HG02852 (cell line): Measurements from ENCODE around the gene IL32.

Experiments used
- ATAC-seq: cut with Tn5 transposase; IDR thresholded peaks from one replicate; pipeline ENCODE4 v1.9.1; 2021; ENCODE audit warnings: mild to moderate bottlenecking, moderate library complexity; ENCODE audit not compliant: unreplicated experiment

The IL32 gene, protein sequence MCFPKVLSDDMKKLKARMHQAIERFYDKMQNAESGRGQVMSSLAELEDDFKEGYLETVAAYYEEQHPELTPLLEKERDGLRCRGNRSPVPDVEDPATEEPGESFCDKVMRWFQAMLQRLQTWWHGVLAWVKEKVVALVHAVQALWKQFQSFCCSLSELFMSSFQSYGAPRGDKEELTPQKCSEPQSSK

DNA sequence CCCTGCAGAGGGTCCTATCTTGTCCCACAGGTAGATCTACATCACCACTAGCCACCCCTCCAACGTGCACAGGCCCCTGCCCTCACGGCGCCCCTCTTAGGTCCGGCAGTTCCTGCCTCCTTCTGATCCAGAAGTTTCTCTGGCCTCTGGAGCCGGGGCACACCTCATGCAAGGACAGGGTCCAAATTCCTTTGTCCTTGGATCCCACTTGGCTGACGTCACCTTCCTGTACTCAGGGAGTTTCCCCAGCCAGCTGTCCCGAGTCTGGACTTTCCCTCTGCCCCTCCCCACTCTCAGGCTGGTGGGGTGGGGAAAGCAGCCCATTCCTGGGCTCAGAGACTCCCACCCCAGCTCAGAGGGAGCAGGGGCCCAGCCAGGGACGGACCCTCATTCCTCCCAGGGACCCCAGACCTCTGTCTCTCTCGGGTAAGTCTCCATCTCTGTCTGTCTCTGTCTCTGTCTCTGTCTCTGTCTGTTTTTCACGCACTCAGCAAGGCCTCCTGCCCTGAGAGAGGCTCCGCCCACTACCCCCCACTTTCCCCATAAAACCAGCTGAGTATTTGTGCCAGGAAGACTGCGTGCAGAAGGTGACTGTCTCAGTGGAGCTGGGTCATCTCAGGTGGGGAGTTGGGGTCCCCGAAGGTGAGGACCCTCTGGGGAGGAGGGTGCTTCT lies at the start of gene IL32:
Gene IL32 (plus strand): TSS at position 572 of the 673 bp plus-strand sequence. CDS start 172 bp downstream, outside the sequence.
- no peak for ATAC-seq

DNA sequence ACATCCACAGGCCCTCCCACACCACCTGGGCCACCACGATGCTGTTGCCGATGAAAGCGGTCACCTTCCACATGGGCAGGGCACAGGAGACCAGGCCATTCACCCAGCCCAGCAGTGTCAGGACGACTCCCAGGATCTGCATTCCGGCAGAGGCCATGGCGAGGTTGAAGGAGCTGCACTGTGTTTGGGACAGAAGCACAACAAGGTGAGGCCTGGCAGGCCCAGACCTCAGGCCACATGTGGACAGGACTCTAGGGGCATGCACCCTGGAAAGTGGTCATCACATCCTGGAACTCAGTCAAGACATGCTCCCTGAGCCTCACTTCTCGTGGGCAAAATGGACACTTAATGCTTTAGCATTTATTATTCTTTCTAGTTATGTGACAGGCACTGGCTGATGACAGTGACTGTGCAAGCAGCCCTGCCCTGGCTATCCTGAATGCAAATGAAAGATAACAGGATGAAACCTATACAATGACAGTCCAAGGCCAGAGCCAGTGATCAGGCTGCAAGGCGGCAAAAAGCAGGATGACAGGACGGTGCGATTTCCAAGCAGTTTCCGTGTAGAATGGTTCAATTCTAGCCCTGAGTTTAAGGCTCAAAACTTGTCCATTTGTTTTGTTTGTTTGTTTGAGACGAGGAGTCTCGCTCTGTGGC lies 49.4 kb upstream of the IL32 start:
- ATAC-seq: no peak

DNA sequence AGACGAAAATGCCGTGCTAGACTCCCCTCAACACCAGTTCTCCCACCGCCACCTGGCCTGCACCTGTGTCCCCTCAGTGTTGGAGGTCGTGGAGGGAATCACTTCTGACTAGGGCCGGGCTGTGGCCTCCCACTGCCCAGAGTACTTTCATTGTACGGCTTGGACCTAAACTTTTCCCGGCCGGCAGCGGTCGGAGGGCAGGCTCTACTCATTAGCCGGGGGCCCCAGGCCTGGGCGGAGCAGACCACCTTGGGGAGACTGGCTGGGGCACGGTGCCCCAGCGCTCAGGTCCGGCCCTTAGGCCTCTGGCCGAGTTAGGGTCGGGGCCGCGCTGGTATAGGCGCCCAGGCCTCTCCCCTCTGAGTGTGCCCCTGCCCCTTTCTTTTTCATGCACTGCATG lies 48.1 kb upstream of the IL32 start:
- ATAC-seq: no peak

DNA sequence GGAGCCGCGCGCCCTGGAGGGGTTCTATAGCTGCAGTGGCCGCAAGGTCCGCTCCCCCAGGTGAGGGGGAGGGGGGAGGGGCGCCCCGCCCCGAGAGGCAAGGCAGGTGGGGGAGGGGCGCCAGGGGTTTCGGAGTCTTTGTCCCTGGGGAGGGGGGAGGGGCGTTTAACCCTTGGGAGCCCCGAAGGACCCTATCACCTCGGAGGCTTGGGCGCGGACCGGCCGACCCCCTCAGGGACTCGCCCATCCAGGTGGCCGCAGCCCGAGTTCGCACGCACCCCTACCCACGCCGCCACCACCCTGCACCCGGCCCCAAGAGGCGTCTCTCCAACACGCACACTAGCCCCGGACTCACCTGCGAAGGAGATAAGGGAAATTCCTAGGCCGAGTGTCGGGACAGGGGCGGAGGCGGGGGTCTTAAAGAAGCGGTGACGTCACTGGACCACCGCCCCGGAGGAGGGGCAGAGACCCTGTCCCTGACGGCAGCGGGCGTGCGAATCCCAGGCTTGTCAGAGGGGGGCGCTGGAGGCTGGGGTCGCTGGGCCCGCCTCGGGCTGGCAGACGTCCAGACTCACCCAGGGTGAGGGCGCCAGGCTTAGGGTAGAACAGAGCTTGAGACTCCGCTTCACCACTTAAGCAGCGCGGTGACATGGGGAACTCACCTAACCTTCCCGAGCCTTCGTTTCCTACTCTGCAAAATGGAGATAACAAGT lies 47.5 kb upstream of the IL32 start, which contains the start of gene CLDN6:
Gene CLDN6 (minus strand): TSS at position 390 of the 713 bp plus-strand sequence. CDS start 2,162 bp downstream, outside the sequence.
- ATAC-seq: no peak

DNA sequence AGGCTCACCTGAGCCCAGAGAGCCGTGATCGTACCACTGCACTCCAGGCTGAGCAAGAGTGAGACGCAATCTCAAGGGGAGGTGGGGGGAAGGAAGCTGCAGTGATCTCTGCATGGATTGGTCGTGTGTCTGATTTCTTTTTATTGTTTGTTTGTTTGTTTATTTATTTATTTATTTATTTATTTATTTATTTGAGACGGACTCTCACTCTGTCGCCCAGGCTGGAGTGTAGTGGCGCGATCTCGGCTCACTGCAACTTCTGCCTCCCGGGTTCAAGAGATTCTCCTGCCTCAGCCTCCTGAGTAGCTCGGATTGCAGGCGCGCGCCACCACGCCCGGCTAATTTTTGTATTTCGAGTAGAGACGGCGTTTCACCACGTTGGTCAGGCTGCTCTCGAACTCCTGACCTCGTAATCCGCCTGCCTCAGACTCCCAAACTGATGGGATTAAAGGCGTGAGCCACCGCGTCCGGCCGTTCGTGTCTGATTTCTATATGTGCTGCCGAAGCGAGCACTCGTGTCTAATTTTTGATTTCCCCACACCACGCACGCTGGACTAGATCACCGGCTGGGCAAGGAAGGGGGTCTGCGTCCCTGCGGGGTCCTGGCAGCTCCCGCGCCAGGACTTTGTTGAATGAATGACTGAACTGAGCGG lies 45.7 kb upstream of the IL32 start:
- ATAC-seq: no peak

DNA sequence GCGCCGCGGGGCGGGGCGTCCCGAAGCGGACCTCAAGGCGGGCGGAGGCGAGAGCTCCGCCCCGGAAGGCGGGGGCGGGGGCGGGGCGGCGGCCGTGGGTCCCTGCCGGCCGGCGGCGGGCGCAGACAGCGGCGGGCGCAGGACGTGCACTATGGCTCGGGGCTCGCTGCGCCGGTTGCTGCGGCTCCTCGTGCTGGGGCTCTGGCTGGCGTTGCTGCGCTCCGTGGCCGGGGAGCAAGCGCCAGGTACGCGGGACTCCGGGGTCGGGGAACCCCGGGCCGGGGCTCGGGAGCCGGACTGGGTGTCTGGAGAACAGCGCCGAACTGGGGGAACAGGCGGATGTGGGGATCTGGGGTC lies 45.2 kb upstream of the IL32 start, which contains the start of gene TNFRSF12A:
Gene TNFRSF12A (plus strand): TSS at position 122 of the 357 bp plus-strand sequence. CDS start 30 bp downstream, at position 152.
- no peak for ATAC-seq

DNA sequence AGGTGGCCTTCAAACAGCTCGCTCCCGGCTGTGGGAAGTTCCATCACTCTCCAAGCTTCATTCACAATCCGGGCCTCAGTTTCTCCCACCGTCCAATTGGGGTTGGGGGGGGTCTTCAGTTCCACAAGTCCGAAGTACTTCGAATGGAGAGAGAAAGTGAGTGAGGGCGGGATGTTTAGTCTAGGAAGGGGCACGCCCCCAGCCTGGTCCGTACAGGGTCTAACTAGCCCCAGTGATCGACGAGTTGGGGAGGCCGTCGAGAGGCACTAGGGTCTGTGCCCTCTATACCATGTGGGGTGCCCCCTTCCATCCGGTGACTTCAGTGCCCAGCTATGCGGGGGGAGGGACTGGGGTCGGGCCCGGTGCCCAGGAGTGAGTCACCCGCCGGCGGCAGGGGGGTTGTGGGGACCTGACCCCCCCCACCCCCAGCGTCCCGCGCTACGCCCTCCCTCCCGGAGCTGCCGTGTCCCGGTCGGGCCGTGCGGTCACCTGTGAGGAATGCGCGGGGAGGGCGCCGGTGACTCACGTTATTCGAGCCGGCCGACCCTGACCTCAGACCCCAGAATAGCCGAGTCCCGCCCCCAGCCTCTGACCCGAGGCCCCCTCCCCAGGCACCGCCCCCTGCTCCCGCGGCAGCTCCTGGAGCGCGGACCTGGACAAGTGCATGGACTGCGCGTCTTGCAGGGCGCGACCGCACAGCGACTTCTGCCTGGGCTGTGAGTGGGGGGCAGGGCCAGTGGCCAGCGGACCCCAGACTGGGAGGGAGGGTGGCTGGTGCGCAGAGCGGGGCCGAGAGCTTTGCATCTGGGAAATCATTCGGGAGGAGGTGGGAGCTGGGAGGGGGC lies 44.6 kb upstream of the IL32 start:
- ATAC-seq: no peak

DNA sequence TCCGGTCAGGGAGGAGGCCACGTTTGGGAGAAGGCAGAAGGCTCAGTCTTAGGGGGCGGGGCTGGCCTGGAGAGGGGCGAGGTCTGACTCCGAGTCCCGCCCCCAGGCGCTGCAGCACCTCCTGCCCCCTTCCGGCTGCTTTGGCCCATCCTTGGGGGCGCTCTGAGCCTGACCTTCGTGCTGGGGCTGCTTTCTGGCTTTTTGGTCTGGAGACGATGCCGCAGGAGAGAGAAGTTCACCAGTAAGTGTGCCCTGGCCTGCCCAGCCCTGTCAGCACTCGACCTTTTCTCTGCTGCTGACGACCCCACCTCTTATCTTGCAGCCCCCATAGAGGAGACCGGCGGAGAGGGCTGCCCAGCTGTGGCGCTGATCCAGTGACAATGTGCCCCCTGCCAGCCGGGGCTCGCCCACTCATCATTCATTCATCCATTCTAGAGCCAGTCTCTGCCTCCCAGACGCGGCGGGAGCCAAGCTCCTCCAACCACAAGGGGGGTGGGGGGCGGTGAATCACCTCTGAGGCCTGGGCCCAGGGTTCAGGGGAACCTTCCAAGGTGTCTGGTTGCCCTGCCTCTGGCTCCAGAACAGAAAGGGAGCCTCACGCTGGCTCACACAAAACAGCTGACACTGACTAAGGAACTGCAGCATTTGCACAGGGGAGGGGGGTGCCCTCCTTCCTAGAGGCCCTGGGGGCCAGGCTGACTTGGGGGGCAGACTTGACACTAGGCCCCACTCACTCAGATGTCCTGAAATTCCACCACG lies 43.8 kb upstream of the IL32 start:
- ATAC-seq: no peak

DNA sequence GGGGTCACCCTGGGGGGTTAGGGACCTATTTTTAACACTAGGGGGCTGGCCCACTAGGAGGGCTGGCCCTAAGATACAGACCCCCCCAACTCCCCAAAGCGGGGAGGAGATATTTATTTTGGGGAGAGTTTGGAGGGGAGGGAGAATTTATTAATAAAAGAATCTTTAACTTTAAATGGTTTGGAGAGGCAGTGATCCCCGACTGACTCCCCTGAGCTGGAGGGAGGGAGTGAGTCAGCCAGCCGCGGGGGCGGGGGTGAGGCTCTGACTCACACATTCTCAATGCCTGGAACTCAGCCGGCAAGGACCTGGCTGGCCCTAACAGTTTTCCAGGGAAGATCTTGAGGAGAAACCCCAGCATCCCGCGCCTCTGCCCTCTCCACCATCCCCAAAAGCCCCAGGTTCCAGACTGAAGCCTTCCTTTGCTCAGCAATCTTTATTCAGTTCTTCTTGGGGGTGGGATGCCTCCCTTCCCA lies 43.2 kb upstream of the IL32 start:
- no peak for ATAC-seq

DNA sequence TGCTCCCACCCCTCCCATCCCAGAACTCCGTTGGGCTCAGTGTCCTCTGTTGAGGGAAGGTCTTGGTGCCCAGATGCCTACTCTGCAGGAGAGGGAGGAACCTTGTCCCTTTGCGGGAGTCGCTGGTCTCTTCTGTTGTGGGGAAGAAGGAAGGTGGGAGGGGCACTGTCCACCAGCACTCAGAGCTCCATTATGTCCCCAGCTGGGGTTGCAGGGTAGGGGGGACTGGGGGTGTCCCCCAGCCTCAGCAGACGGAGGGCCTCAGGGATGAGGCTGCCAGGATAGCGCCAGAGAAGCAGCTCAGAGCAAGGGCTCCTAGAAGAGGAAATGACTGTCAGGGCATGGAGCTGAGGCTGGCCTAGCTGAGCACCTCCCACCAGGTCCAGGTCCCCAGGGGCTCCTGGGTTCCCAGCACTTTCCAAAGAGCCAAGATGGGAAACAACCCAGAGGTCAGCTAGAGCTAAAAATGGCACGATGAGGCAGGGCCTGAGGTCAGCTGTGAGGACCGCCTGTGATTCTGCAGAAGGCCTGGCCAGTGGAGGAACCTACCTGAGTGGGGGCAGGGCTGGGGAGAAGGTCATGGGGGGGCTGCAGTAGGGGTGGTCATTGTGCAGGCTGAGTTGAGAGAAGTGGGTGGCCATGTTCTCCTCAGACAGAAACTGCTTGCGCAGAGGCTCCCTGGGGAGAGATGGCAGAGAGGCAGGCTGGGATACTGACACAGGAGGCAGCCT lies 42.6 kb upstream of the IL32 start:
- no peak for ATAC-seq

DNA sequence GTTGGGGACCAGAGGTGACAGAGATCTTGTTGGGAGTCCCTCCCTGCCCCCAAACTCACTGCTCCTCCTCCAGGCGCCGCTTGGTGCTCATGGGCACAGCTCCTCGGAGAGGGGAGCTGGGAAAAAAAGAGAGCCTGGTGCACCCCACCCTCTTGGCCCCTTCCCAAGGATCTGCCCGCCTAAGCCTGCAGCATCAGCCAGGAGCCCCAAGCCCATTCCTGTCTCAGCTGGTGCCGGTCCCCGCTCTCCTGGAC lies 42.1 kb upstream of the IL32 start:
- no peak for ATAC-seq

DNA sequence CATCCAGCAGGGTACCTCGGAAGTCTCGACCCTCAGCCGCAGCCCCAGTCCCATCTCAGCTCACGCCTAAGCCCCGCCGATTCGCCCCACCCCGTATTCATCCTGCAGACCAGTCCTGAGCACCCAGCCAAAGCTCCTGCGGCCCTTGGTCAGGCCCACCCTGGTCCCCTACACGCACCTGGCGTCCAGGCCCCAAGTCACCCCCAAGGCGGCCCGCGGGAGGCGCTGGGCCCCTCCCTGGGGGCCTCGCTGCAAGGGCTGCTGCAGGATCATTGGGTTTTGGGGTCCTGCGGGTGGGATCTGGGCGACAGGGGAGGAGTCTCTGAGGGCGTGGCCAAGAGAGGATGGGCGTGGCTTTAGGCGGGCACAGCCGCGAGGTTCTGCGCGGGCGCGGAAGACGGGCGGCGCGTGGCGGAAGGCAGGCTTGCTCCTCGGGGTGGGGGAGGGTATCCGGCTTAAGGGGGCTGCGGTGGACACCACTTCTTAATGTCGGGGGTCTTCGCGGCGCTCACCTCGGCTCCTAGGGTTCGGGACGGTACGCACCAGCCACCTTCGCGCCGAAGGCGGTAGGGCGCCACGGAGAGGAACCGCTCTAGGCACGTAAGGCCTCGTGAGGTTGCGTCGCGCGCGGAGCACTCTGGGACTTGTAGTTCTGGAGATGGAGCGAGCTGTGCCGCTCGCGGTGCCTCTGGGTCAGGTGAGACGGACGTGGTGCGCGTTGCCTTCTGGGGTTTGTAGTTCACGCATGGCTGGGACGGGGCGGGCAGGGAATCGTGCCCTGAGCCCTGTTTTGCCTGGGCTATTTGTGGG lies 41.6 kb upstream of the IL32 start, which contains the start of the genes HCFC1R1 and THOC6:
Gene HCFC1R1 (minus strand): TSS at position 274 of the 810 bp plus-strand sequence. CDS start 1 bp downstream, at position 273.
Gene THOC6 (plus strand): TSS at position 367 of the 810 bp plus-strand sequence. CDS start 292 bp downstream, at position 659.
- peak; percentile 72 for ATAC-seq

DNA sequence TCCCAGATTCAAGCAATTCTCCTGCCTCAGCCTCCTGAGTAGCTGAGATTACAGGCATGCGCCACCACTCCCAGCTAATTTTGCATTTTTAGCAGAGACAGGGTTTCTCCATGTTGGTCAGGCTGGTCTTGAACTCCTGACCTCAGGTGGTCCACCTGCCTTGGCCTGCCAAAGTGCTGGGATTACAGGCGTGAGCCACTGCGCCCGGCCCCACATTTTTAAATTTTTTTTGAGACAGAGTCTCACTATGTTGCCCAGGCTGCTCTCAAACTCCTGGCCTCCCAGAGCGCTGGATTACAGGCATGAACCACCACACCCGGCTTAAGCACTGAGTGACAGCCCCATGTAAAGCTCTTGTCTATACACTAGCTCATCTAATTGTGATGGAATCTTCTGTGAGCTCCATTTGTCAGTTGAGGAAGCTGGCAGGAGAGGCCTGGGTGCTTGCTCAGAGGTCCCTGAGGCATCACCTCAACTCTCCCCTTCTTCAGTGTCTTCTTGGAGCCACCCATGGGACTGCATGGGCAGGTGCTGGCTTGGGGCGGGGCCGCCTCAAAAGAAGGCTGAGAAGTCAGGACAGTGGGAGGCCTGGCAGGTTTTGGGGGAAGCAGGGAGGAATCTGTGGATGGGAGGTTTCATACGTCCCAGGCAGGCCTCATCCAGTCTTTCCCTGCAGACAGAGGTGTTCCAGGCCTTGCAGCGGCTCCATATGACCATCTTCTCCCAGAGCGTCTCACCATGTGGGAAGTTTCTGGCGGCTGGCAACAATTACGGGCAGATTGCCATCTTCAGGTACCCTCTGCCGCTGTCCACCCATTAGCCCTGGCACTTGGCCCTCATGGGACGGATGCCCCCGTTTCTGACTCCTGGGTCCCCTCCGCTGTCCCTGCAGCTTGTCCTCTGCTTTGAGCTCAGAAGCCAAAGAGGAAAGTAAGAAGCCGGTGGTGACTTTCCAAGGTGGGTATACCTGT lies 40.1 kb upstream of the IL32 start:
- ATAC-seq: no peak

DNA sequence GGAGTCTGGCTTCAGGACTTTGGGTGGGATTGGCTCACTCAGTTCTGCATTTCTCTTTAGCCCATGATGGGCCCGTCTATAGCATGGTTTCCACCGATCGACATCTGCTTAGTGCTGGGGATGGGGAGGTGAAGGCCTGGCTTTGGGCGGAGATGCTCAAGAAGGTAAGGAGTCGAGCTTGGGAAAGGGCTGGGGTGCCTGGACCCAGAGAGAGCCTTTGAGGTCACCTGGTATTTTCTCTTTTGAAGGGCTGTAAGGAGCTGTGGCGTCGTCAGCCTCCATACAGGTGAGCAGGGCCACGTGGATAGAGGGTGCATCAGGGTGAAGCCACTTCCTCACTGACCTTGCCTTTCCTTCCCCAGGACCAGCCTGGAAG lies 39.4 kb upstream of the IL32 start:
- no peak for ATAC-seq

DNA sequence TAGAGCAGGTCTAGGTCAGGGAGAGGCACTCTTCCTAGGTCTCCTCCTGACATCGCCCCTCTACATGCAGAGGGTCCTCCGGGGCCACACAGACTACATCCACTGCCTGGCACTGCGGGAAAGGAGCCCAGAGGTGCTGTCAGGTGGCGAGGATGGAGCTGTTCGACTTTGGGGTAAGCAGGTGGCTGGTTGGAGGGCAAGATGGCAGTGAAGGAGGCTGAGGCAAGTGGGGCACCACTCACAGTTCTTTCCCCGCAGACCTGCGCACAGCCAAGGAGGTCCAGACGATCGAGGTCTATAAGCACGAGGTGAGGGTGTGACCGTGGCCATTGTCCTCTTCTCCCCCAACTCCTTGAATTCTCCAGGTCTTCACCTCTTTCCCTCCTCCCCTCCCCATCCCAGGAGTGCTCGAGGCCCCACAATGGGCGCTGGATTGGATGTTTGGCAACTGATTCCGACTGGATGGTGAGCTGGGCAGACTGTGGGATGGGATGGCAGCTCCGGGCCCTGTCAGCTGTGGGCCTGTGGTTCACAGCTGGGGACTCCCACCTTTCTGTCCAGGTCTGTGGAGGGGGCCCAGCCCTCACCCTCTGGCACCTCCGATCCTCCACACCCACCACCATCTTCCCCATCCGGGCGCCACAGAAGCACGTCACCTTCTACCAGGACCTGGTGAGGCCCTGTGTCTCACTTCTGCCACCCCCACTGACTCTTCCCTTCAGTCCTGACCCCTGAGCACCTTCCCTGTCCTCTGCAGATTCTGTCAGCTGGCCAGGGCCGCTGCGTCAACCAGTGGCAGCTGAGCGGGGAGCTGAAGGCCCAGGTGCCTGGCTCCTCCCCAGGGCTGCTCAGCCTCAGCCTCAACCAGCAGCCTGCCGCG lies 38.6 kb upstream of the IL32 start:
- ATAC-seq: no peak

DNA sequence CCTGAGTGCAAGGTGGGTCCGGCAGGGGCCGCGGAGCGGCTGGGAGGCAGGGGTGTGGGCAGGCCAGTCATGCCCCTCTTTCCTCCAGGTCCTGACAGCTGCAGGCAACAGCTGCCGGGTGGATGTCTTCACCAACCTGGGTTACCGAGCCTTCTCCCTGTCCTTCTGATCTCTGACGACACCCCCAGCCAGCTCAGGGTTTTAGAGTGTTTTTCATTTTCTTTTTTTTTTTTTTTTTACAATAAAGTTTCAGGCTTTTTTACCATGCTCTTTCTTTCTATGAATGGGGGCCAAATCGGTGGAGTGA lies 38.0 kb upstream of the IL32 start:
- ATAC-seq: no peak
